SK-N-SH (cell line): Measurements from ENCODE around the gene FRMD6. TPM values are rescaled to one million over a fixed set of nuclear protein-coding genes. Genes with fewer than 3 reads are reported as not detected.
A peak's percentile ranks its signal among the peaks of the same experiment; 100 is the strongest.
"Not testable (repeated sequence)": the region's sequence is repeated elsewhere in the genome, so short reads cannot be mapped to it uniquely, and the experiment has no call there.

ENCODE experiments used
- CTCF ChIA-PET: fragments of 300-600, 350-600 bp; formaldehyde crosslinking; extraction: SDS; loops from one replicate; lab custom pipeline; 2021; lab: Yijun Ruan, JAX
- POLR2A ChIA-PET: fragments of 350-600 bp; sonication (Branson Sonifier 250); formaldehyde crosslinking; extraction: SDS; loops from one replicate; lab custom pipeline; 2020; ENCODE audit warnings: antibody characterized with exemption, inconsistent platforms; lab: Yijun Ruan, JAX
- DNase-seq: peaks from one replicate; pipeline ENCODE4 v3.0.0; 2012
- H2AFZ ChIP-seq: fragments of 200-600 bp; sonication (generic); 2 replicates; pipeline ENCODE4 v1.8.1; 2016; ENCODE audit warnings: antibody characterized with exemption, mild to moderate bottlenecking, low read depth
- H3F3A ChIP-seq: fragments of 200-600 bp; sonication (generic); replicated peaks from 2 replicates; pipeline ENCODE3; 2016; ENCODE audit warnings: antibody characterized with exemption, mild to moderate bottlenecking; ENCODE audit not compliant: insufficient read depth
- H3K27ac ChIP-seq, 2 experiments: fragments of 200-500 bp in 1 of 2; fragments of 200-600 bp in 1 of 2; sonication (Bioruptor generic) in 1 of 2; sonication (generic), shearing (Covaris generic) in 1 of 2; 2 replicates each; pipeline versions ENCODE4 v1.5.1 to v1.6.1; 2014 to 2016; ENCODE audit warnings: low read depth in 2 of 2, inconsistent platforms in 1 of 2, low read length in 1 of 2, mild to moderate bottlenecking in 1 of 2, mixed read lengths in 1 of 2
- H3K27me3 ChIP-seq: fragments of 200-600 bp; sonication (generic), shearing (Covaris generic); 2 replicates; pipeline ENCODE4 v1.6.1; 2016; ENCODE audit warnings: mixed run types; ENCODE audit not compliant: insufficient read depth
- H3K36me3 ChIP-seq, 2 experiments: fragments of 200-500 bp in 1 of 2; fragments of 200-600 bp in 1 of 2; sonication (Bioruptor generic) in 1 of 2; sonication (generic) in 1 of 2; replicated peaks in 1 of 2; 2 replicates each; pipeline versions ENCODE3 to v1.5.1; 2014 to 2016; ENCODE audit warnings: low read length in 1 of 2, mild to moderate bottlenecking in 1 of 2; ENCODE audit not compliant: insufficient read depth in 2 of 2, control insufficient read depth in 1 of 2
- H3K4me1 ChIP-seq, 2 experiments: fragments of 200-500 bp in 1 of 2; fragments of 200-600 bp in 1 of 2; sonication (Bioruptor generic) in 1 of 2; sonication (generic), shearing (Covaris generic) in 1 of 2; 2 replicates each; pipeline versions ENCODE4 v1.5.1 to v1.6.1; 2014 to 2016; ENCODE audit warnings: low read depth in 1 of 2, low read length in 1 of 2, mixed run types in 1 of 2; ENCODE audit not compliant: insufficient read depth in 2 of 2, control insufficient read depth in 1 of 2
- H3K4me2 ChIP-seq: fragments of 200-600 bp; sonication (generic), shearing (Covaris generic); 2 replicates; pipeline ENCODE4 v1.6.1; 2017; ENCODE audit warnings: mixed run types
- H3K4me3 ChIP-seq, 2 experiments: fragments of 200-500 bp in 1 of 2; fragments of 200-600 bp in 1 of 2; sonication (Bioruptor generic) in 1 of 2; sonication (generic), shearing (Covaris generic) in 1 of 2; 2 replicates each; pipeline versions ENCODE4 v1.5.1 to v1.8.1; 2014 to 2016; ENCODE audit warnings: low read depth in 2 of 2, inconsistent platforms in 1 of 2, low read length in 1 of 2, mild to moderate bottlenecking in 1 of 2, mixed read lengths in 1 of 2, moderate library complexity in 1 of 2
- H3K79me2 ChIP-seq: fragments of 200-600 bp; sonication (generic); 2 replicates; pipeline ENCODE4 v1.8.1; 2017; ENCODE audit warnings: mild to moderate bottlenecking; ENCODE audit not compliant: insufficient read depth
- H3K9ac ChIP-seq: fragments of 200-600 bp; sonication (generic); 2 replicates; pipeline ENCODE4 v1.6.1; 2017; ENCODE audit warnings: mixed run types
- H3K9me2 ChIP-seq: fragments of 200-600 bp; sonication (generic); 2 replicates; pipeline ENCODE4 v1.6.1; 2017; ENCODE audit warnings: mixed run types
- H3K9me3 ChIP-seq: fragments of 200-600 bp; sonication (generic); 2 replicates; pipeline ENCODE4 v1.6.1; 2017; ENCODE audit warnings: mixed run types, mild to moderate bottlenecking, moderate library complexity
- H4K20me1 ChIP-seq: fragments of 200-600 bp; sonication (generic); 2 replicates; pipeline ENCODE4 v1.6.1; 2017; ENCODE audit warnings: mild to moderate bottlenecking, mixed run types; ENCODE audit not compliant: insufficient read depth
- CTCF ChIP-seq: fragments of 200-600 bp; sonication (generic); IDR thresholded peaks from 2 replicates; pipeline ENCODE4 v1.6.1; 2017; ENCODE audit warnings: antibody characterized with exemption, mild to moderate bottlenecking, moderate library complexity
- MAX ChIP-seq: IDR thresholded peaks from 2 replicates; pipeline ENCODE4 v1.4.0; 2012; ENCODE audit warnings: low read depth
- RAD21 ChIP-seq: IDR thresholded peaks from 2 replicates; pipeline ENCODE4 v1.6.1; 2012; ENCODE audit warnings: mild to moderate bottlenecking, low read length
- SMC3 ChIP-seq: IDR thresholded peaks from 2 replicates; pipeline ENCODE4 v1.6.1; 2012; ENCODE audit warnings: low read depth, low read length, improper control_type of control experiment
- YY1 ChIP-seq: IDR thresholded peaks from 2 replicates; pipeline ENCODE4 v1.4.0; 2012; ENCODE audit warnings: low read depth, mild to moderate bottlenecking
- WGBS: methylation state at CpG from one replicate; pipeline ENCODE4 v1.1.6; 2017; ENCODE audit warnings: low lambda C conversion rate; 5-methylcytosine and 5-hydroxymethylcytosine counted together
- polyA plus RNA-seq, 3 experiments: library from polyadenylated mRNA; depleted of rRNA; stranded (reverse); fragments of >200 nt; gene quantifications; 2 replicates each; pipeline ENCODE4 v1.2.3, GENCODE V29; 2012

Gene FRMD6
- polyA plus RNA-seq, 1 of the 3 experiments (the other 2 are of a cell fraction): 147 TPM

GRCh38 chr14:51750542-51750941, 98.8 kb downstream of the FRMD6 start:
- TF ChIP-seq CTCF (no peak), MAX (no peak), YY1 (no peak), RAD21 (peak; percentile 21; the same call in 1 of the 2 replicates), SMC3 (0 out of 2 replicates have a peak, but pooled peaks have one; percentile 2)
- H3K9me2 ChIP-seq: no peaks in the 10 kb centered on the region
- 94% methylated on average over 12 of the region's 13 CpGs for WGBS
- ChIA-PET CTCF (interaction anchor here (1.3 to 1.4 kb wide), 2 partner anchors 26 to 468 kb away, joined by 5 to 6 read pairs; no protein-coding TSS in a partner anchor), POLR2A (no interaction called here)
- H3K79me2 ChIP-seq: no peaks in the 10 kb centered on the region
- H3K4me1 ChIP-seq: no peaks in the 10 kb centered on the region
- no peaks in the 10 kb centered on the region for H3K9me3 ChIP-seq
- no peak overlapping the region for H3K27ac ChIP-seq
- H3K4me3 ChIP-seq: no peak overlapping the region
- H3K36me3 ChIP-seq: no peaks in the 10 kb centered on the region
- no peaks in the 10 kb centered on the region for H4K20me1 ChIP-seq
- H3K9ac ChIP-seq: no peak overlapping the region
- H3K27me3 ChIP-seq: no peaks in the 10 kb centered on the region
- no peaks in the 10 kb centered on the region for H3F3A ChIP-seq
- no peak overlapping the region for H3K4me2 ChIP-seq
- H2AFZ ChIP-seq: no peak overlapping the region
- peak; percentile 8 for DNase-seq

GRCh38 chr14:51751611-51752345, 100.1 kb downstream of the FRMD6 start:
- DNase-seq, H3K9me2 ChIP-seq, H3K9ac ChIP-seq, H3K36me3 ChIP-seq, H3K79me2 ChIP-seq, POLR2A ChIA-PET, H3K4me1 ChIP-seq, H4K20me1 ChIP-seq, H2AFZ ChIP-seq, H3K9me3 ChIP-seq, H3K27ac ChIP-seq, H3K4me2 ChIP-seq, H3K4me3 ChIP-seq, H3K27me3 ChIP-seq, H3F3A ChIP-seq: not testable (repeated sequence)
- CTCF ChIA-PET: interaction anchor here (1.0 kb wide), 1 partner anchor 28 kb away, joined by 3 read pairs; no protein-coding TSS in a partner anchor
- 96% methylated on average over 16 of the region's 16 CpGs for WGBS

GRCh38 chr14:51757756-51758155, 106.0 kb downstream of the FRMD6 start:
- DNase-seq, H3K27me3 ChIP-seq, H4K20me1 ChIP-seq, H3K9ac ChIP-seq, H3K27ac ChIP-seq, CTCF ChIA-PET, H3K4me2 ChIP-seq, H2AFZ ChIP-seq, H3K4me1 ChIP-seq, H3K36me3 ChIP-seq, H3K9me3 ChIP-seq, H3K79me2 ChIP-seq, POLR2A ChIA-PET, H3F3A ChIP-seq, H3K9me2 ChIP-seq, H3K4me3 ChIP-seq: not testable (repeated sequence)
- 90% methylated on average over 6 of the region's 7 CpGs for WGBS
